Activated B cell treated with CpG ODN at 0.5 μM for 24 hours (primary cell): ENCODE results near the gene PAM. TPM values are rescaled to one million over a fixed set of nuclear protein-coding genes. Genes with fewer than 3 reads are reported as not detected.

ENCODE experiments used
- ATAC-seq: fragments of 200-7000 bp; cut with Tn5 transposase; one replicate; pipeline ENCODE4 v1.10.0; 2021; ENCODE audit warnings: low read depth, mild to moderate bottlenecking, moderate library complexity
- CTCF ChIA-PET: fragments of 350-600 bp; sonication (Branson Sonifier 250); formaldehyde crosslinking; loops from one replicate; lab custom pipeline; 2021; ENCODE audit warnings: antibody characterized with exemption; lab: Charles Lee
- POLR2A ChIA-PET: fragments of 350-600 bp; sonication (Branson Sonifier 250); formaldehyde crosslinking; loops from one replicate; lab custom pipeline; 2021; ENCODE audit warnings: antibody characterized with exemption; lab: Charles Lee
- DNase-seq: peaks from one replicate; pipeline ENCODE4 v3.0.0; 2022
- H3K27ac Mint-ChIP-seq: one replicate; pipeline ENCODE4 v1.8.0; 2020; ENCODE audit warnings: mixed read lengths
- H3K27me3 Mint-ChIP-seq: one replicate; pipeline ENCODE4 v1.8.0; 2021; ENCODE audit warnings: mixed read lengths
- H3K36me3 Mint-ChIP-seq: one replicate; pipeline ENCODE4 v1.8.0; 2021; ENCODE audit warnings: low read depth, mixed read lengths
- H3K4me1 Mint-ChIP-seq: one replicate; pipeline ENCODE4 v1.8.0; 2021; ENCODE audit warnings: mixed read lengths
- H3K4me3 Mint-ChIP-seq: one replicate; pipeline ENCODE4 v1.8.0; 2020; ENCODE audit warnings: mild to moderate bottlenecking, mixed read lengths
- H3K9me3 Mint-ChIP-seq: one replicate; pipeline ENCODE4 v1.8.0; 2020; ENCODE audit warnings: mixed read lengths
- intact Hi-C: fragments of 100-400 bp; cut with micrococcal nuclease; formaldehyde crosslinking; loops from one replicate; pipeline ENCODE4 v1.15.1; 2024
- total RNA-seq: library from RNA; stranded (reverse); gene quantifications from 2 replicates; pipeline ENCODE4 v1.2.3, GENCODE V29; 2022
- TF ChIP-seq, protein P1 (sequence below): fragments of 200-600 bp; IDR thresholded peaks from one replicate; pipeline ENCODE4 v1.8.0; 2022; ENCODE audit warnings: antibody characterized with exemption, mild to moderate bottlenecking

Gene PAM
- total RNA-seq, 1 donor from 2014 or later = 19.0 TPM

DNA sequence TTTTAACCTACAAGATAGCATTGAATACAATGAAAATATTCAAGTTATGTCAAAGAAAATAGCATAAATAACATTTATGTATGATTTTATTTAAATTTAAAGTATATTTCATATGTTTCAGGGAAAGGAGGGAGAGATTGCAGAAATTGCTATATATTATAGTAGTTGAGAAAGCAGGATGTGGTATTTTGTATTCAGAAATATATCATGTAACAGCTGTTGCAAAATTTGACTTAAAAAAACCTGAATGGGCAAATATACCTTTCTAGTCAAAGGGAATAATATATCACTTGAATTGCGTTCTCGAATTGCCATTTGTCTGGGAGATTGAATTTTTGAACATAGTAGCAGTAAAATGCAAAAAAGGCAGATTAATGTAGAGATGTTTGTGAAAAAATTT, 80.6 kb downstream of the PAM start:
- H3K4me1 Mint-ChIP-seq = no peaks in the 10 kb centered on the region
- intact Hi-C loops = no loop called here
- H3K9me3 Mint-ChIP-seq = no peaks in the 10 kb centered on the region
- ChIA-PET CTCF (no interaction called here), POLR2A (no interaction called here)
- peaks cover 2% of the 10 kb centered on the region for H3K27me3 Mint-ChIP-seq
- H3K36me3 Mint-ChIP-seq = no peaks in the 10 kb centered on the region
- H3K4me3 Mint-ChIP-seq = no peak overlapping the region
- ATAC-seq (no peak), DNase-seq (no peak)
- TF ChIP-seq, protein P1, sequence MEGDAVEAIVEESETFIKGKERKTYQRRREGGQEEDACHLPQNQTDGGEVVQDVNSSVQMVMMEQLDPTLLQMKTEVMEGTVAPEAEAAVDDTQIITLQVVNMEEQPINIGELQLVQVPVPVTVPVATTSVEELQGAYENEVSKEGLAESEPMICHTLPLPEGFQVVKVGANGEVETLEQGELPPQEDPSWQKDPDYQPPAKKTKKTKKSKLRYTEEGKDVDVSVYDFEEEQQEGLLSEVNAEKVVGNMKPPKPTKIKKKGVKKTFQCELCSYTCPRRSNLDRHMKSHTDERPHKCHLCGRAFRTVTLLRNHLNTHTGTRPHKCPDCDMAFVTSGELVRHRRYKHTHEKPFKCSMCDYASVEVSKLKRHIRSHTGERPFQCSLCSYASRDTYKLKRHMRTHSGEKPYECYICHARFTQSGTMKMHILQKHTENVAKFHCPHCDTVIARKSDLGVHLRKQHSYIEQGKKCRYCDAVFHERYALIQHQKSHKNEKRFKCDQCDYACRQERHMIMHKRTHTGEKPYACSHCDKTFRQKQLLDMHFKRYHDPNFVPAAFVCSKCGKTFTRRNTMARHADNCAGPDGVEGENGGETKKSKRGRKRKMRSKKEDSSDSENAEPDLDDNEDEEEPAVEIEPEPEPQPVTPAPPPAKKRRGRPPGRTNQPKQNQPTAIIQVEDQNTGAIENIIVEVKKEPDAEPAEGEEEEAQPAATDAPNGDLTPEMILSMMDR = no peak
- no peak overlapping the region for H3K27ac Mint-ChIP-seq

DNA sequence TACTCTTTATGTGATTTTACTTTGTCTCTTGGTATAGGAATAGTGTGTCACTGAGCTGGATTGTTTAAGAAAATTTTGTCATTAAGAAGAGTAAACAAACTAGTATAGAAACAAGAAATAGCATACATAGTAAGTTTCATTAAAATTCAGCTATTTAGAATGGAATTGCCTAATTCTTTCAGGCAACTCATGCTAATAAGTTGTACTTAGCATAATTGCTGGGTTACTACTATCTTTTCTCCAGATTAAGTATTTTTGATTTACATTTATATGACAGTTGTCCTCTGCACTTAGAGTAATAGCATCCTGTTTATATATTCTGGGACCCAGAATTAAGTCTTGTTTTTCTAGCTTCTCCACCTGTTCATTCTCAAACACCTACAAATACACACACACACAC, 85.9 kb downstream of the PAM start:
- Mint-ChIP-seq H3K27me3 (no peaks in the 10 kb centered on the region), H3K36me3 (no peaks in the 10 kb centered on the region), H3K4me3 (no peak overlapping the region), H3K27ac (no peak overlapping the region), H3K9me3 (peaks cover 2% of the 10 kb centered on the region), H3K4me1 (no peaks in the 10 kb centered on the region)
- TF ChIP-seq, protein P1 = no peak
- DNase-seq (no peak), ATAC-seq (no peak)
- ChIA-PET POLR2A (no interaction called here), CTCF (no interaction called here)
- intact Hi-C loops = no loop called here

DNA sequence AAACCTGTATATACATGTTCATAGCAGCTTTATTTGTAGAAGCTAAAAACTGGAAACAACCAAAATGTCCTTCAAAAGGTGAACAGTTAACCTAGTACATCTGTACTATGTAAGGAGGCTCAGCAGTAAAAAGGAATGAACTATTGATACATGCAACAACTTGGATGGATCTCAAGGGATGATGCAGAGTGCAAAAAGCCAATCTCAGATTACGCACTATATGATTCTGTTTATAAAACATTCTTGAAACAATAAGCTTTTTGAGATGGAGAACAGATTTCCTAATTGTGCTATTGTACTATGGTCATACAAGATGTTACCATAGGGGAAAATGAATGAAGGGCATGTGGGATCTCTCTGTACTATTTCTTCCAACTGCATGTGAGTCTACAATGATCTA, 88.9 kb downstream of the PAM start:
- Mint-ChIP-seq H3K4me3 (no peak overlapping the region), H3K4me1 (no peaks in the 10 kb centered on the region), H3K27me3 (no peaks in the 10 kb centered on the region), H3K36me3 (no peaks in the 10 kb centered on the region), H3K27ac (no peak overlapping the region), H3K9me3 (peaks cover 2% of the 10 kb centered on the region)
- no peak for DNase-seq
- intact Hi-C loops = no loop called here
- CTCF ChIA-PET = no interaction called here
- TF ChIP-seq, protein P1 = no peak
- ATAC-seq = no peak
- POLR2A ChIA-PET = no interaction called here

DNA sequence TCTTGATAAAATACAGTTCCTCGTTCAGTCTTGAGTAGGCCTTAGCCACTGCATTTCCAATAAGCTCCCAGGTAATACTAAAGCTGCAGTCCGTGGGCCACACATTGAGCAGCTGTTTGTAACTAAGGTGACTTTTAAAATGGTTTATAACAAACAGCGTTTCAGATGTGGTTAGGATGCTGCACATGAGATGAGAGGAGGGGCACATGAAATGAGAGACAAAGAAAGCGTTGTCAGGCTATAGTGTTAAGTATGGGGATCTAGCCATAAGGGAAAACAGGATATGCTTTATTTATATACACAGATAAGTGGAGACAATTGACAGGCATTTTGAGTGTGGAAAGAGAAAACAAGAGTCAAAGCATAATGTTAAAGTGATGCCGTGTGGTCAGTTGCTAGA, 89.9 kb downstream of the PAM start:
- POLR2A ChIA-PET = no interaction called here
- CTCF ChIA-PET = no interaction called here
- Mint-ChIP-seq H3K9me3 (peaks cover 2% of the 10 kb centered on the region), H3K4me1 (no peaks in the 10 kb centered on the region), H3K27ac (no peak overlapping the region), H3K36me3 (no peaks in the 10 kb centered on the region), H3K4me3 (no peak overlapping the region), H3K27me3 (no peaks in the 10 kb centered on the region)
- TF ChIP-seq, protein P1 = no peak
- intact Hi-C loops = no loop called here
- DNase-seq (no peak), ATAC-seq (no peak)

DNA sequence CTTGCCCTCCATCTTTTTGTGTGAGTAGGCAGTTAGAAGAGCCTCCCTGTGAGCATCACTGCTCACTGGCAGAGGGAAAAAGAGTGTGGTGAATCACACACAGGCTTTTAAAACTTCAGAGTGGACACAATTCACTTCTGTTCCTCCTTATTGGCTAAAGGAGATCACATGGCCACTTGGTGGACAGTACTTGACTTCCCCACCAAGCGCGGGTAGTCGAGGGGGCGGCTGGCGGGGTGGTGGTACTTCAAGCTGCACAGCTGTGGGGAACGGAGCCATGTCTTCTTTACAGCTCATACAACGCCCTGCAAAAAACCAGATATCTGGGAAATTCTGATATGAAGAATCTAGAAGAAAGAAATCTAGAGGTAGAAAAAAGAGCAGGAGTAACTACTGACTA, 95.4 kb downstream of the PAM start:
- POLR2A ChIA-PET = no interaction called here
- Mint-ChIP-seq H3K4me3 (no peak overlapping the region), H3K27ac (no peak overlapping the region), H3K36me3 (no peaks in the 10 kb centered on the region), H3K9me3 (no peaks in the 10 kb centered on the region), H3K4me1 (no peaks in the 10 kb centered on the region), H3K27me3 (no peaks in the 10 kb centered on the region)
- intact Hi-C loops = no loop called here
- DNase-seq (no peak), ATAC-seq (no peak)
- CTCF ChIA-PET = no interaction called here
- TF ChIP-seq, protein P1 = no peak
